Muscle layer of duodenum (tissue), 2 donors: ENCODE measurements around the gene TCP10L.
"Not testable (repeated sequence)": the region's sequence is repeated elsewhere in the genome, so short reads cannot be mapped to it uniquely, and the experiment has no call there.

Source experiments
- H3K27ac ChIP-seq: one replicate; pipeline ENCODE4 v1.7.0; 2013; ENCODE audit warnings: mild to moderate bottlenecking, low read length
- H3K27me3 ChIP-seq: one replicate; pipeline ENCODE4 v1.7.0; 2013; ENCODE audit warnings: low read depth, mild to moderate bottlenecking, control low read depth, low read length
- H3K36me3 ChIP-seq, 2 donors: one replicate each; pipeline ENCODE4 v1.7.0; 2013; ENCODE audit warnings: low read length in 2 of 2, control low read depth in 1 of 2, mild to moderate bottlenecking in 1 of 2; ENCODE audit not compliant: insufficient read depth in 2 of 2, control insufficient read depth in 1 of 2
- H3K4me1 ChIP-seq, 2 donors: one replicate each; pipeline ENCODE4 v1.7.0; 2013; ENCODE audit warnings: low read length in 2 of 2, mild to moderate bottlenecking in 2 of 2, control low read depth in 1 of 2, moderate library complexity in 1 of 2; ENCODE audit not compliant: insufficient read depth in 2 of 2, control insufficient read depth in 1 of 2
- H3K4me3 ChIP-seq, 2 donors: one replicate each; pipeline ENCODE4 v1.7.0; 2013; ENCODE audit warnings: low read length in 2 of 2, low read depth in 1 of 2, mild to moderate bottlenecking in 1 of 2
- H3K9me3 ChIP-seq, 2 donors: one replicate each; pipeline ENCODE4 v1.7.0; 2013; ENCODE audit warnings: low read length in 2 of 2, control low read depth in 1 of 2, mild to moderate bottlenecking in 1 of 2; ENCODE audit not compliant: control insufficient read depth in 1 of 2
- donor health status: healthy.

TCP10L gene

GRCh38 chr21:32549440-32549839 is 35.9 kb downstream of the TCP10L start:
- H3K36me3 ChIP-seq = no peaks in the 10 kb centered on the region
- H3K9me3 ChIP-seq = no peaks in the 10 kb centered on the region
- no peak overlapping the region for H3K27ac ChIP-seq
- H3K27me3 ChIP-seq = no peaks in the 10 kb centered on the region
- H3K4me1 ChIP-seq = no peaks in the 10 kb centered on the region
- no peak overlapping the region for H3K4me3 ChIP-seq

DNA sequence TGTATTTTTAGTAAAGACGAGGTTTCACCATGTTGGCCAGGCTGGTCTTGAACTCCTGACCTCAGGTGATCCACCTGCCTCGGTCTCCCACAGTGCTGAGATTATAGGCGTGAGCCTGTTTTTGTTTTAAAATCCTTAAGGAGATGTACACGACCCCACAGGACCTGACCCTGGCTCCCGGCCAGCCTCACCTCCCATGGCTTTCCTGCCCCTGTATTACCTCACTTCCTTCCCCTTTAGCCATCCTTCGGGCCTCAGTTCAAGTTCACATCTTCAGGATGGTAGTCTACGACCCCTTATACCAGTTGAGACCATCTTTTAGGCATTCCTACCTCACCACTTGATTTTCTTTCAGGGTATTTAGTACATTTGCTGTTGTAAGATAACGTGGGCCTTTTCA is 36.3 kb downstream of the TCP10L start:
- no peaks in the 10 kb centered on the region for H3K4me1 ChIP-seq
- H3K9me3 ChIP-seq = no peaks in the 10 kb centered on the region
- H3K4me3 ChIP-seq = no peak overlapping the region
- no peaks in the 10 kb centered on the region for H3K27me3 ChIP-seq
- H3K36me3 ChIP-seq = no peaks in the 10 kb centered on the region
- no peak overlapping the region for H3K27ac ChIP-seq

DNA sequence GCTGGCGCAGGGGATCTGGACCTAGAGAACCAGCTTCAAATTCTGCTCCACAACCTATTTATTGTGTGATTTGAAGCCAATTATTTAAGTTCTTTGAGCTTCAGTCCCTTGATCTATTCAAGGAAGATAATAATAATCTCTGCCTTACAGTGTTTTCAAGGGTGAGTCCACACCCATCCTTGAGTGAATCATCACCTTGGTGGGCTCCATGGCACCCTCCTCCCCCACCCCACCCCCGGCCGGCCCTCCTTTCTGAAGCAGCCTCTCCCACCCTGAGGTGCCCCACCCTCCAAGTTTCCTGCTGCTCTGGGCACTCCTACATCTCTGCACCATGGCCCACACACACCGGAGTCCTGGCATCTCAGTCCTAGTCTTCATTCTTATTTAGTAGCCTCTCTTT is 38.3 kb downstream of the TCP10L start:
- Histone ChIP-seq H3K27ac (no peak overlapping the region), H3K4me1 (no peaks in the 10 kb centered on the region), H3K36me3 (no peaks in the 10 kb centered on the region), H3K27me3 (no peaks in the 10 kb centered on the region), H3K9me3 (no peaks in the 10 kb centered on the region), H3K4me3 (no peak overlapping the region)

GRCh38 chr21:32545948-32546441 is 39.3 kb downstream of the TCP10L start:
- Histone ChIP-seq H3K27me3 (no peaks in the 10 kb centered on the region), H3K36me3 (no peaks in the 10 kb centered on the region), H3K27ac (no peak overlapping the region), H3K4me3 (no peak overlapping the region), H3K4me1 (no peaks in the 10 kb centered on the region), H3K9me3 (no peaks in the 10 kb centered on the region)

GRCh38 chr21:32544697-32545096 is 40.6 kb downstream of the TCP10L start:
- Histone ChIP-seq H3K27me3 (no peaks in the 10 kb centered on the region), H3K4me3 (no peak overlapping the region), H3K36me3 (no peaks in the 10 kb centered on the region), H3K27ac (no peak overlapping the region), H3K4me1 (no peaks in the 10 kb centered on the region), H3K9me3 (no peaks in the 10 kb centered on the region)

- no peaks in the 10 kb centered on the region for H3K36me3 ChIP-seq
- H3K4me1 ChIP-seq = no peaks in the 10 kb centered on the region
- H3K9me3 ChIP-seq = no peaks in the 10 kb centered on the region
- H3K27me3 ChIP-seq = no peaks in the 10 kb centered on the region
- H3K4me3 ChIP-seq = no peak overlapping the region
- no peak overlapping the region for H3K27ac ChIP-seq
Measured at GRCh38 chr21:32543975-32544374, 41.3 kb downstream of the TCP10L start.

- H3K4me1 ChIP-seq, H3K4me3 ChIP-seq, H3K9me3 ChIP-seq, H3K27ac ChIP-seq, H3K36me3 ChIP-seq, H3K27me3 ChIP-seq: not testable (repeated sequence)
Measured at GRCh38 chr21:32543056-32543455, 42.3 kb downstream of the TCP10L start.

GRCh38 chr21:32539378-32539777 is 45.9 kb downstream of the TCP10L start:
- H3K27ac ChIP-seq = no peak overlapping the region
- no peaks in the 10 kb centered on the region for H3K27me3 ChIP-seq
- H3K9me3 ChIP-seq = no peaks in the 10 kb centered on the region
- H3K36me3 ChIP-seq = no peaks in the 10 kb centered on the region
- H3K4me3 ChIP-seq = no peak overlapping the region
- H3K4me1 ChIP-seq = no peaks in the 10 kb centered on the region

GRCh38 chr21:32538147-32538792 is 47.1 kb downstream of the TCP10L start:
- Histone ChIP-seq H3K36me3 (no peaks in the 10 kb centered on the region), H3K27ac (no peak overlapping the region), H3K4me3 (no peak overlapping the region), H3K27me3 (no peaks in the 10 kb centered on the region), H3K9me3 (no peaks in the 10 kb centered on the region), H3K4me1 (no peaks in the 10 kb centered on the region)

GRCh38 chr21:32537569-32537881 is 47.8 kb downstream of the TCP10L start:
- H3K36me3 ChIP-seq = no peaks in the 10 kb centered on the region
- no peak overlapping the region for H3K27ac ChIP-seq
- H3K27me3 ChIP-seq = no peaks in the 10 kb centered on the region
- H3K9me3 ChIP-seq = no peaks in the 10 kb centered on the region
- H3K4me1 ChIP-seq = no peaks in the 10 kb centered on the region
- H3K4me3 ChIP-seq = no peak overlapping the region

GRCh38 chr21:32535612-32536011 is 49.7 kb downstream of the TCP10L start:
- Histone ChIP-seq H3K4me1 (no peaks in the 10 kb centered on the region), H3K4me3 (no peak overlapping the region), H3K36me3 (no peaks in the 10 kb centered on the region), H3K27ac (no peak overlapping the region), H3K27me3 (no peaks in the 10 kb centered on the region), H3K9me3 (no peaks in the 10 kb centered on the region)

DNA sequence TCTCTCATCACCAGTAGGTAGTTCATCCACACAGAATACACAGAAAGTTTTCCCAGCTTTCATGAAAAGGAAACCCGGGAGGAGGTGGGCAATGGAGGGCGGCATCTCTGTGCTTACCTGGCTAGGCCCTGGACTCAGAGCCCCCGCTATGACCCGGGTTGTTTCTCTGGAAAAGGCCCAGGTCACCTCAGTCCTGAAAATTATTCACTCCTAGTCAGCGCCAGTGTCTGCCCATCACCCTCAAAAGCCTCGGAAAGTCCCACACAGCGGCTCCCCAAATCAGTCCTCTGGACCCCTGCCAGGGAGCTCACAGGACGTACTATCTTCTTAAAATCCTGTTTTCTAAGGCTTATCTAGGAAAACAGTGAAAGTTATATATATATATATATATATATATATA is 51.2 kb downstream of the TCP10L start:
- no peaks in the 10 kb centered on the region for H3K4me1 ChIP-seq
- no peaks in the 10 kb centered on the region for H3K36me3 ChIP-seq
- no peak overlapping the region for H3K4me3 ChIP-seq
- no peak overlapping the region for H3K27ac ChIP-seq
- no peaks in the 10 kb centered on the region for H3K9me3 ChIP-seq
- H3K27me3 ChIP-seq = no peaks in the 10 kb centered on the region
